Activated CD4-positive, alpha-beta T cell treated with anti-CD3 and anti-CD28 coated beads, Interleukin-2, amount 50 U/mL, for 1 hour (primary cell): ENCODE data around the gene DLEU7.

Experiments used
- DNase-seq: peaks from one replicate; pipeline ENCODE4 v3.0.0-alpha.2; 2020

DLEU7 gene

DNA sequence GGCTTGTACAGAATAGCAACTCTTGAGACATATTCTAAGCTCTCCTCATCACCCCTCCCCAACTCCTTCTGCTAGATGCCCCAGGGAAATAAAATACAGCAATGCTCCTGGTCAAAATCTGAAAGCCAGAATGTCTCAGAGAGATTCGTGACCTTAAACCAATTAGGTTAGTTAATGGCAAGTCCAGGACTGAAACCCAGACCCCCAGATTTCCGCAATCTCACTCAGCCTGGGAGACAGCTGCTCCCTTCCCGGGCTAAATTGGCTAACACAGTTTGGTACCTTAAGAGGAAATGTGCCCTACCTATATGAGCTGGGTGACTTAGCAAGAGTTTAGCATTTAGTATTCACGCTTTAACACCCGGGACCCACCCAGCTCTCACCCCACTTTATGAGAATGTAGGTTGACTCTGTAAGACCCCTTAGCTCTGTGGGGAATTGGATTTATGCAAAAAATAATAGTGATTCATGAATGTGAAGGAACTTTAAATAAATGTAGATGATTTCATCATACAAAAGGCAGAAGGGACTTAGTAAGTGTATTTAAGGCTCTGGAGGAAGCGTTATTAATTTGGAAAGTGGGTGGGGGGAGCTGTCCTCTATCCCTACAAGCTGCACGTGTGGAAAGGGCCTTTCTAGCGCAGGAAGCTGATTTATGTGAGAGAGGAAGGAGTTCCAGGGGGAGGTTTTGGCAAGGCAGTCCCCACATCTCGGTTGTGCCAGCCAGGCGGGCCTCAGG lies 1.1 kb downstream of the DLEU7 start:
- DNase-seq: no peak

DNA sequence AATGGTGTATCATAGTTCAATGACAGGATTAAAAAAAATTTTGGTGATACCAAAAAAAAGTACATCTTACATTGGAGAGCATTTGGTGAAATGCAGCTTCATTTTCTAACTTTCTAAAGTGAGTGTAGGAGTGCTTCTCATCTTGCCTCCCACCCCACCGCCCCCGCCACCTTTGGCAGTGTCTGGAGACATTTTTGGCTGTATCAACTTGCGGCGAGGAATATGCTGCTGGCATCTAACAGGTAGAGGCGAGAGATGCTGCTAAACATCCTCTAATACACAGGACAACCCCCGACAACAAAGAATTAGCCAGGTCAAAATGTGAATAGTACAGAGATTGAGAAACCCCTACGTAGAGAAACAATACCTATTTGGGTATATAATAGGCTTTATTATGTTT lies 1.7 kb downstream of the DLEU7 start:
- no peak for DNase-seq

DNA sequence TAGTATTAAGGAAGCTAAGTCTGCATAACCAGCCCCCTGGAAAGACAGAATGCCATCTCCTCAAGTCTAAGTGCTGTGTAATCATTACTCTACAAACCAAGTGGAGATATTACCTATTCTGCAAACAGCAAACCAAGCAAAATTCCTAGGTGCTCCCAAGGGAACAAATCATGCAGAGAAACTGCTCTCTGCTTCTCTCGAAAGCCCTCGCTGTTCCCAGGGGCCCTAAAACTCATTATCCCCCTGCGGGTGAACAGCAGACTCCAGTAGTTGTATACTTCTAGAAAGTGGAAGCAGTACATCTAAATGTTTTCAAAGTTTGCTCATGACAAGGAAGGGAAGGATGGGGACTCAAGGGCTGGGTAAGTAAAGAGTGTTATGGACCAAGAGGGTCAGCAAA lies 3.2 kb downstream of the DLEU7 start:
- DNase-seq: no peak

DNA sequence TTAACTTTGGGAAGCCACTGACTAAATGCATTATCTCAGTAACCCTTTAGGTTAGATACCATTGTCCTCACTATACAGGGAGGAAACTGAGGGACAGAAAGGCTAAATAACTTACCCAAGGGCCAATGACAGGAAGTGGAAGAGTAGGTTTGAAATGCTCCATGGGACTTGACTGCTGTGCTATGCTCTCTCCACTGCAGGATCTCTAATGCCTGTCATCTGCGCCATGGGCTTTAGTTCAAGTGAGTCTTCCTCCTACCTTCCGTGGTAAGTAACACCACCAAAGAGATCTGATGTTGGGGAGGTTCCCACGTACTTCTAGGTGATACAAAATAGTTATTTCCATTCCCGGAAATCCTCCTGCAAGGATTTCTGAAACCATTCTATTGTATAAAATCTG lies 3.7 kb downstream of the DLEU7 start:
- DNase-seq: no peak

DNA sequence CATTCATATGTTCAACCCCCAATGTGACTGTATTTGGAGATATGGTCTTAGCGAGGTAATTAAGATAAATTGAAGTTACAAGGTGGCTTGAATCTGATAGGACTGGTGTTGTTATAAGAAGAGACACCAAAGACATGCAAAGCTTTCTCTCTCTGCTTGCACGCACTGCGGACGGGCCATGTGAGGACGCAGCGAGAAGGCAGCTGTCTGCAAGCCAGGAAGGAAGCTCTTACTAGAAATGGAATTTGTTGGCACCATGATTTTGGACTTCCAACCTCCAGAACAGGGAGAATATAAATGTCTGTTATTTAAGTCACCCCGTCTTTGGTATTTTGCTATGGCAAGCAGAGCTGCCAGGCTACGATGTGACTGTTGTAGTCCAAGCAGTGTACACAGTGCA lies 4.8 kb downstream of the DLEU7 start:
- no peak for DNase-seq

DNA sequence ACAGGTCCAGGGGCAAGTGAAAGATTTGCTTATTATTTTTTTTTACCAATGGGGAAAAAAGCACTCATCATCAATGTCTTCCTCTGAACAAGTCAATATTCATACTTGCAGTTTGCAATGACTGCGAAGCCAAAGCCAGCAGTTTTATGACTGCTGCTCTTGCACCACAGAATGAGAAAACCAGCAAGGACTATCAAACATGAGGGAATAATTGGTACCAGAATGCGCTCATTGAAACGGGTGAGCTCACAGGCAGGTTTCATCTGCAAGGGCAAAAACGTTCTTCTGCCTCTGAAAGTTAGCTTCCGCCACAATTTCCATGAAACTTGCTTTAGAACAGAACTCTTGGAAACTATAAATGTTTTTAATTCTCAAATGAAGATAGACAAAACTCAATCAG lies 5.5 kb downstream of the DLEU7 start:
- no peak for DNase-seq

DNA sequence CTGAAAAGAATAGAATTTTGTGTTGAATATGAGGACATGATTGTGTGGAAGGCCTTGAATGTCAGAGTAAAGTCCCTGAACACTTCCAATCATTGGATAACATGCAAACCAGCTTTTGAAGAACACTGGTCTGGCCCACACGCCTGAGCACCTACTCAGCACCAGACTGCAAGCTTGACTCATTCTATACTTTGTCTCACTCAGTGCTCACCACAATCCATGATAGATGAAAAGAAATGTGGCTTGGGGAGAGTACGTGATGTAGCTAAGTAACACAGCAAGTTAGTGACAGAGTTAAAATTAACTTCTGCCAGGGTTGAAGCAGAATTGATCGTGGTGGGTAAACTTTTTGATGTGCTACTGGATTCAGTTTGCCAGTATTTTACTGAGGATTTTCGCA lies 12.0 kb downstream of the DLEU7 start:
- no peak for DNase-seq

DNA sequence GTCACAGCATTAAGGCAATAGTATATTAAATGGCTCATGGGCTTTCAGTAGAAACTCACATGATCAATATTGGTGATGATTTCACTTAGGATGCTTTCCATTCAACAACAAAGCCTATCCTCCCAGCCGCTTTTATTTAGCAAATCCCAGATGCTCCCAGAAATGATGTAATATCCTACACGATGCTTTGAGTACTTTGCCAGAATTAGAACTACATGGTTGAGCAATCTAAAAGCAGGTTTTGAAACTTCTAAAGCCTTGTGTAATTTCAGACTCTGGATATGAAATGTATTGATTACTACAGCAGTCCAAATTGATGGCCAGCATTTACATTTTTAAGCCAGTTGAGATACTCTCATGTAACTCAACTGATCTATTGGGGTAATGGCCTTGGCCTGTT lies 13.6 kb downstream of the DLEU7 start:
- no peak for DNase-seq

DNA sequence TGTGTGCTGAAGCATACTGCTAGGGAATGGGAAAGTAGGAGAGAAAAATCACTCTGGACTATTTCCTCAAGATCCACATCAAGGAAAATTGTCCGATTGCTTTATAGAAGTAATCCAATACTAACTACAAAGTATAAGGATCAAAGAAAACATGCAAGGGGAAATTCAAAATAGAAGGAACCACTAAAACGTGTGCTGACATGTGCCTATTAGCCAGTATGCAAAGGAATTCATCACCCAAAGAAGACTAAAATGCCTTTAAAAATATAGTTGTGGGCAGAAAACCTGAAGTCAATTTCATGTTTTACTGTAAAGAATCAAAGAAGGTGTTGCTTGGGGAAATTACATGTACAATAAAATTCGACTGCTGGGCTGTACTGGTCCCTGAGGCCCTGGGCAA lies 14.3 kb downstream of the DLEU7 start:
- no peak for DNase-seq

DNA sequence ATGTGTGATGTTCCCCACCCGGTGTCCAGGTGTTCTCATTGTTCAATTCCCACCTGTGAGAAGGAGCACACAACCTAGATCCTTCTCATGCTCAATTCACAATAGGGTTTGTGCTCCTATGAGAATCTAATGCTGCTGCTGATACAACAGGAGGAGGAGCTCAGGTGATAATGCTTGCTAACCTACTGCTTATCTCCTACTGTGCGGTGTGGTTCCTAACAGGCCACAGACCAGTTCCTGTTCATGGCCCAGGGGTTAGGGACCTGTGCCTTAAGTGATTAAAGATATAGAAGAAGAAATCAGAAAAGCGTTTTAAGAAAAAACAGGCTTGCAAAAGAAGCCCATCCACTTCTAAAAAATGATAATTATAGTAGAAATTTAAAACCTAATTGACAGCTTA lies 17.5 kb downstream of the DLEU7 start:
- DNase-seq: no peak

DNA sequence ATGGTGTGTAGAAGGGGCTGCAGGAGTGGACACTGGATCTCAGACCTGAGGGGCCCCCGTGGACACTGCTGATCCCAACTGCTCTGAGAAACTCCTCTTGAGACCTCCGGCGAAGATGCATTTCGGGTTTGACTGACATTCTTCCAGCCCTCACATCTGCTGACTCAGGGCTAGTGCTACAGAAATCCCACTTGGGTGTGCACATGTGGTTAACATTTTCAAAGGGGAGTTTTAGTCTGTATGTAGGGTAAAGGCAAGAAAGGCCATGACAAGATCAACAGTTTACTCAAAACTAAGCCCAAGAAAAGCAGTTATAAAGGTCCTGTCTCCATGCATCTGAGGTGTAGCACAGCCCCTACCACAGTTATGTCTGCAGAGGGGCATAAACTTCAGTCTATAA lies 31.2 kb downstream of the DLEU7 start:
- DNase-seq: no peak

DNA sequence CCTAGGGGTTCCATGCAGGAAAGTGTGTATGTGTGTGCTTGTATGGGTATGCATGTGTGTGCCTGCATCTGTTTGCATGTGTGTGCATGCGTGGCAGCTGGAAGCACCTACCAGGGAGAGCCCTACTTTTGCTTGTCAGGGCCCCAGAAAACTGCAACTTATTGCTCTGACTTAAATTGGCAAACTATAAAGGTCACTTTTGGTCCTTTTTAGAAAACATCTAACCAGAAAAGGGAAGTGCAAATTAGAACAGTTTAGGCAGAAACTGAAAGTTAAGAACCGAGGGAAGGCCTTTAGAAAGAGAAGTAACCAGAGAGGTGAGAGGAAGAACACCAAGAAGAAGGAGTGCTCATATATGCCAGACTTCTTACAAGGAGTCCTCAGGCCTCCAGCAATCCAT lies 32.5 kb downstream of the DLEU7 start:
- no peak for DNase-seq

DNA sequence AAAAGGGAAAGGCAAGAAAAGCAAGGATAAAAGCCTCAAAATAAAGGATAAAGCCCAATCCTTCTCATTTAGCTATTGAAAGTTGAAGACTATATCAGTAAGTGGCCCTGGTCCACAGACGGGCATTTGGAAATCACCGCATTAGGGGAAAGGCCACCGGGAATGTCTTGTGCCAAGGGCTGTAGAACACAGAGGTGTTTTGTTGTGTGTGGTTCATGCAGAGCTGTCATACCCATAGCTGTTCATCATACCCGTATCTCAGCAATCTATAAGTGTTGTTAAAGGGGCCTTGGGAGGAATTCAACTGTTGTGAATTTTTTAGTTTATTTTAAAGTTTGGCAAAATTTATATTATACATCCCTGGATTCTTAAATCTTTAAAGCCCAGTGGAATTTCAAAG lies 33.0 kb downstream of the DLEU7 start:
- DNase-seq: no peak

DNA sequence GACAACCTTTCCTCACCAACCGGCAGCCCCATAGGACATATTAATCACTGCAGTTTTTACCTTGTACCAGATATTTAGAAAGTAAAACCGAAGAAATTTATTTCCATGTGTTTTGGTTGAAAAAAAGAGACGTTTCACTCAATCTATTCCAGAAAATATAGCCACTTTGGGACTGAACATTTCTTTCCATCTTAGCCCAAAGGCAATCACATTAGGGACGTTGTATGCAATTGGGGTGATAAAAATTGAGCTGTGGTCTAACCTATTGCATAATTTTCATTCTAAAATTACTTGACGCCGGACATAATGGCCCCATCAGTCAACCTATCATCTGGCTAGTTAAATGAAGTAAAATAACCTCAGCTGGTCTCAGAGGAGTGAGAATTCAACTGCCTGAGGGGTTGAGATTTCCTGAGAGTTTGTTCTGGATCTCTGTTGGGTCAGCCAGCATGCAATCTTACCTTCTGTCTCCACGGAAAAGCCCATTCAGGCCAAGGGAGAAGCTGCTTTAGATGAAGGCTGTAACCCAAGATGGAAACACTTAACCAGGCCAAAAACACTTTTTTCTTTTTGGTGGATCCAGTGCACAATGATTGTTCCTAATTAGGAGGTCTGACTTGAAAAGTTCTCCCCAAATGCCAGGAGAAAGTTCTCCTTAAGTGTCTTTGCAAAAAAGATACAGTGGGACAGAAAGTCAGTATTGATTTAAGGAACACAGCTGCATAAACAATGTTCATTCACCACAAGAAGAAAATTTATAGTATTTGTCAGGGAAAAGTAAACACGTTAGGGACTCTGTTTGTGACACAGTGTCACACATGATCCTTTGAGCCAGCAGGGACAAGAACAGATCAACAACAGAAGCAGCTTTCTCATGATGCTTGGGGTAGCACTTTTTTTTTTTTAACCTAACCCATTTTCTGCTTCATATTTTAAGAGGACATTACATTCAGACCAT lies 34.1 kb downstream of the DLEU7 start:
- no peak for DNase-seq

DNA sequence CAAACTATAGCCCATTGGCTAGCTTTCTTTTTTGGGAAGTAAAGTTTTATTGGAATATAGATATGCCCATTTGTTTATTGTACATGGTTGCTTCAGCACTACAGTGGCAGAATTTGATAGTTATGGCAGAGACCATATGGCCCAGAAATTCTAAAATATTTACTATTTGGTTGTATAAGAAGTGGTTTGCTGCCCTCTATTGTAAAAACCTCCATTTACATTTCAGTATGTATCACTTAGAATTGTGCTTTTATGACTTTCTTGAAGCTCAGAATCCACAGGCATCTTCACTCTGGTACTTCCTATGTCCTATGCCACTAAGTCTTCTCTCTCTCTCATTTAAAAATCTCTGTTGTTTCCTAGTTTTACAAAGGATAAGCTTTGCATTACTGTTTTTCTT lies 37.7 kb downstream of the DLEU7 start:
- DNase-seq: no peak

DNA sequence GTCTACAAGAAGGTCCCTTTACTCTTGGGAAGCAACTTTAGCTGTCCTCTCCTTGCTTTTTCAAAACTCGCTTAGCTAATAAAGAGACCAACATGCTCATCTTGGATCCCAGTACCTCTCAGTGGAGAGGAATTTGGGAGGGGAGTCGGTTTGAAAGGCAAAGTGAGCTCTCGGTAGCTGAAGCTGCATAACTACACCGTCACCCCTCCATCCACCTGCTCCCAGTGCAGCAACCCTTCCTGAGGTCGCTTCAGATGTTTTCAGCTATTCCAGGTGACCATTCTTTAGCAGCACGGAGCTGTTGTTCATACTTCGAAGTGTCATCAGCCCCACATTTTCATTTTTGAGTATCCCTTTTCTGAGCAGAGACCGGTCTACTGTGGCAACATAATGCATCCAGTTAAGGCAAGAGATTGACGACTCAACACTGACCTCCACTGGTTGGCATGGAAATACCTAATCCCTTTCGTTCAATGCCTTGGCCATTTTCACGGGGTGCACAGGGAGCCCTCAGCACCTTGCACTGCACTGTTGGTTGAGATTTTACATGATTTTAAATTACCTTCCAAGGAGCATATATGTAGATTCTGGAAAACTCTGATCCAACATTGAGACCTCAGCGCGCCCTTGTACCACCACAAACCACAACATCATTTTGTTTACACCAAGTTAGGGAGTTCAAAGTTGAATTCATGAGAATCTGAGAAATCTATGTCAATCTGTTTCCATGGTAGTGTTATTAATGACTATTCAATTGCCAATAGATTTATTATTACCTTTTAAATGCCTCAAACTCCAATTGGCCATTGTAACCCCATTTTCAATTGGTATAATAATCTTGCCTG lies 42.2 kb downstream of the DLEU7 start:
- peak; percentile 52 for DNase-seq

DNA sequence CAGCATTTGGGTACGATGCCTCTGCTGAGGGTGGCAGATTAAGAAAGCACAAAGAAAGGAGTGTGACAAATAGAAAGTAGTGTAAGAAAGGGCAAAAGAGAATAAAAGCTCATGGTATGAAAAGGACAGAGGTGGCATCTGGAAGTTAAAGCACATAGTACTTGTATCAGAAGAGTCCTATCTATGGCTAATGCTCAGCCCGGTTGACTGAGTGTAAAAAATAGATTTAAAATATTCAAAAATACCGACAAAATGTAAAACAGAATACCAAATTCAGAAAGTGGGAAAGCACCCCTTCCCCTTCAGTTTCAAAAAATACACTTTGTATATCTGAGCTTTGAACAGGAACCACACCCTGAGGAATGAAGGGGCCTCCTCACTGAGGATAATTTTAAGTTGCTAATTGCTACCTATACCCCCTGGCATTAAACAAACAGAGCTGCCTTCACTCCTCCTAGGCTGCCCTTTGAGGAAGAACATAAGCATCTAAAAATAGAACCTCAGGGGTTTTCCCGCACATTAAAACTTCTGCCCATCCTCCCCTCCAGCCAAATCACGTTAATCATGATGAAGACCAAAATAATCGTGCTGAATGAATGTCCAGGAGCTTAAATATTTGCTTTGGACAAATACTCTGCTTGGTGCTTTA lies 43.3 kb downstream of the DLEU7 start:
- no peak for DNase-seq

DNA sequence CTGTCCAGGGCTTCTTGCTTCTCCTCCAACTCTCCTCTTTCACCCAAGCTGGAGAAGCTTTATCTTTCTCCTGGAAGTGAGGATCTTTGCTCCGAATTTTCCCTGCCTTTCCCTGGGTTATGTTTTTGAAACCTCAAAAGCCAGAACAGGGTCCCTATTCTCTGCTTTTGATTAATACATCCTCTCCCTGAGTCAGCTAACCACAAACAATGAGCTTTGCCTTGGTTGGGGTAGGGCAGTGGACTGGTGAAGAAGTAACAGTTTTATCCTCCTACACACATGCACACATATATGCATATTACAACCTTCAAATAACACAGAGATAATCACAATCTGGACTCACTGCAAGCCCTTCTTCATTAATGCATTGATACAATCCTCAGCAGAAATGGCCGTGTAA lies 44.6 kb downstream of the DLEU7 start:
- DNase-seq: no peak

DNA sequence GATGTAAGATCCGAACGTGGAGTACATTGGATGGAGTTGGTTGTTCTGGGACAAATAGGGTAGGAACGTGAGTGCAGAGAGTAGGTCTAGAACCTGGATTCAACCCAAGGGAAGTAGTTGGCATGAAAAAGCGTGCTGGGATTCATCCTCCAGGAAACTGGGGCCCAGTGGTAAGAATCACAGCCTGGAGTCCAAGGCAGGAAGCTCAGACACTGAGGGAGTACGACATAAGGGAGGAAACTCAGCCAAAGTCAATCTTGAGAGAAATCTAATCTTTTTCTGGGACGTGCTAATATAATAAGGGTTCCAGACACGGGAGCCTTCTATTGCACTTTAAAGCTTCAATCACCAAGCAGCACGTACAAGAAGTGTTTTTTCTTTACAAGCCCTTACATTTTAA lies 46.4 kb downstream of the DLEU7 start:
- no peak for DNase-seq

DNA sequence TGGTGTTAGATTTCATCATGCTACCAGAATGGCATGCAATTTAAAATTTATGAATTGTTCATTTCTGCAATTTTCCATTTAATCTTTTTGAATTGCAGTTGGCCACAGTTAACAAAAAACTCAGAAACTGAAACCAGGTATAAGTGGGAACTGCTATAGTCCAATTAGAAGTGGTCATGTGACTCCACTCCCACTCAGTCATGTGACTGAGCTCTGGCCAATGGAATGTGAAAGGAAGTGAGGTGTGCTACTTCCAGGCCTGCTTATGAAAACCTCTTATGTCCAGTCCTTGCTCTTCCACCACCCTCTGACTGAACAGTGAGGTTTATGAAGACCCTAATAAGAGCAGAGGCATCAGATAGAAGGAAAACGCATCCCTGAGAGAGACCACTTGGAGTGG lies 47.0 kb downstream of the DLEU7 start:
- DNase-seq: no peak

DNA sequence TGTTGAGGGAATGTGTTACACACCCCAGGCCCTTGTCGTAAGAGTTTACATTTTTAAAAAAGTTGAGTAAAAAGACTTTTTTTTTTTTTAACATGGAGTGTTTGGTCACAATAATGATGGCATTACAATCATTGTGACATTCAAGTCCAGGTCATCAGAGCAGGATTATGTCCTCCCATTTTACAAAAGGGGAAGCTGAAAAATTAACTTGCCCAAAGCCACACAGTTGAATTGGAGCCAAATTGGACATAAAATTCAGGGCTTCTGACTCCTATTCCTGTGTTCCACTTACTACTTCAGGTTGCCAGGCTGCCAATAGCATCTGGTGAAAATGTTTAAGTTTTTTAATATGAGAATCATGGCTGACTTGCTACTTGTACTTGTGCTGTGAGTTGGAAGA lies 49.3 kb downstream of the DLEU7 start:
- no peak for DNase-seq

DNA sequence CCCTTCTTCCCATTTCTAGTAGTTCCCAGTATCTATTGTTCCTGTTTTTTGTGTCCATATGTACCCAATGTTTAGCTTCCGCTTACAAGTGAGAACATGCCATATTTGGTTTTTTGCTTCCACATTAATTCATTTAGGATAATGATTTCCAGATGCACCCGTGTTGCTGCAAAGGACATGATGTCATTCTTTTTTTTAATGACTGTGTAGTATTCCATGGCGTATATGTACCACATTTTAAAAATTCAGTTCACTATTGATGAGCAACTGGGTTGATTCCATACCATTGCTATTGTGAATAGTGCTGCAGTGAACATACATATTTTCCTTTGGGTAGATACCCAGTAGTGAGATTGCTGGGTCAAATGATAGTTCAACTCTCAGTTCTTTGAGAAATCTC lies 50.5 kb downstream of the DLEU7 start:
- DNase-seq: no peak
